Measurements from ENCODE around the gene ADTRP. TPM values are rescaled to one million over a fixed set of nuclear protein-coding genes. Genes with fewer than 3 reads are reported as not detected.

The ADTRP gene
- total and polyA plus RNA-seq, 12 donors, result 0.20 to 1.1 (median 0.35) TPM; not detected in 5

DNA sequence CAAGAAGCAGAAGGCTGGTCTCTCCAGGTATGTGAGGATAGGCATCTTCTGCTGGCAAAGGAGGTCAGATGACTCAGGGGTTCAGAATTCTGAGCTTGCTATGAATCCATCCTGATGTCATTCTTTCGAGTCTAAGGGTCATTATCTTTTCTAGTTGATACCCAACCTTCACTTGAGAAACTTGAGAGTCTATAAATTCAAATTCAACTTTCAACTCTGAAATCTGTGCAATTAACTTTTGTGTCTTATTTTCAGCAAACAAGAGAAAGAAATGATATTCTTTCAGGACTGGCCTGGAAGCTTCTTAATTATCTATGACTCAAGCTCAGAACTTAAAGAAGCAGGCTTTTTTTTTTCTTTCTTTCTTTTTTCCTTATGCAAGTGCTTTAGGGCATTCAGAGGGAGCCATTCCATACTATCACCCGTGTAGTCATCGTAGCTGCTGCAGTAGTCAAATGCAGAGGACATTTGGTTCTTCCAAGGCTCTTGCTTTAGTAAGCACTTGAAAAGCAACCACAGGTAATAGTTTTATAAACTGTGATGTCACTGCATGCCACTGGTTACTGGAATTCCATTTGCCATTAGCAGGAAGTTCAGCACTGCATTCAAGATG, 93.0 kb downstream of the ADTRP start:
- intact Hi-C loops (cut with DNase I), result no loop called here
- TF ChIP-seq, protein P1, sequence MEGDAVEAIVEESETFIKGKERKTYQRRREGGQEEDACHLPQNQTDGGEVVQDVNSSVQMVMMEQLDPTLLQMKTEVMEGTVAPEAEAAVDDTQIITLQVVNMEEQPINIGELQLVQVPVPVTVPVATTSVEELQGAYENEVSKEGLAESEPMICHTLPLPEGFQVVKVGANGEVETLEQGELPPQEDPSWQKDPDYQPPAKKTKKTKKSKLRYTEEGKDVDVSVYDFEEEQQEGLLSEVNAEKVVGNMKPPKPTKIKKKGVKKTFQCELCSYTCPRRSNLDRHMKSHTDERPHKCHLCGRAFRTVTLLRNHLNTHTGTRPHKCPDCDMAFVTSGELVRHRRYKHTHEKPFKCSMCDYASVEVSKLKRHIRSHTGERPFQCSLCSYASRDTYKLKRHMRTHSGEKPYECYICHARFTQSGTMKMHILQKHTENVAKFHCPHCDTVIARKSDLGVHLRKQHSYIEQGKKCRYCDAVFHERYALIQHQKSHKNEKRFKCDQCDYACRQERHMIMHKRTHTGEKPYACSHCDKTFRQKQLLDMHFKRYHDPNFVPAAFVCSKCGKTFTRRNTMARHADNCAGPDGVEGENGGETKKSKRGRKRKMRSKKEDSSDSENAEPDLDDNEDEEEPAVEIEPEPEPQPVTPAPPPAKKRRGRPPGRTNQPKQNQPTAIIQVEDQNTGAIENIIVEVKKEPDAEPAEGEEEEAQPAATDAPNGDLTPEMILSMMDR (IDR thresholded peaks at IDR 0.05), result no peak
- TF ChIP-seq POLR2A (IDR thresholded peaks at IDR 0.05), result no peak
- H3K27me3 ChIP-seq, result no peaks in the 10 kb centered on the region
- H3K4me3 ChIP-seq, result no peak overlapping the region
- WGBS, 4 donors, result 66 to 76% (median 74%) methylated on average over 3 of the region's 3 CpGs
- no peaks in the 10 kb centered on the region for H3K36me3 ChIP-seq (replicated peaks in 1 of 2)
- H3K9me3 ChIP-seq (replicated peaks in 1 of 3), result no peaks in the 10 kb centered on the region
- no peak overlapping the region for H3K27ac ChIP-seq
- no peaks in the 10 kb centered on the region for H3K4me1 ChIP-seq (replicated peaks in 1 of 2)
- no peak for DNase-seq

DNA sequence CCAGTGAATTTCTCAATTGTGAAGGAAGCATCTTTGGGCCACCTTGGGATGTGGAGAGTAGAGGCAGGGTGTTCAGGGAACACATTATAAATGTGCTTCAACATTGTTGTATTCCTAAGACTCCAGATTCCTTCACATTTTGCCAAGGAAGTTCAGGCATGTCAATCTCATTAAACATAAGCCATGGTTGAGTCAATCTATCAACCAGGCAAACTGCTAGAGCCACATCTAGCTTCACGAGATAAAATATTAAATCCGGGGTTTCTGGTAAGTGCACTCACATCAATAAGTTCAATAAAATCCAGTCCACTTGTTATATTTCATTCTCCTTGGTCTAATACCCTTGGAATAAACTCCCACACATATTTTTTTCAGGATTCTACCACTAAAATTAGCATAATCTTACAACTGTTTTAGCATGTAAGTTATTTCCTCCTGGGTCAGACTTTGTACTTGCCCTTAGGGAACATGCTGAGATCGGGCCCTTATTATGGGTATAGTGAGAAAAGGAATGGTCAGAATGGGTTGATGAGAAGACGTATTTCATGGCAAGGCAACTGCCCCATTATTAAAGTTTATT, 93.6 kb downstream of the ADTRP start:
- intact Hi-C loops (cut with DNase I), result no loop called here
- WGBS, 4 donors, result 75 to 88% (median 79%) methylated on average over 4 of the region's 4 CpGs
- no peak overlapping the region for H3K27ac ChIP-seq

DNA sequence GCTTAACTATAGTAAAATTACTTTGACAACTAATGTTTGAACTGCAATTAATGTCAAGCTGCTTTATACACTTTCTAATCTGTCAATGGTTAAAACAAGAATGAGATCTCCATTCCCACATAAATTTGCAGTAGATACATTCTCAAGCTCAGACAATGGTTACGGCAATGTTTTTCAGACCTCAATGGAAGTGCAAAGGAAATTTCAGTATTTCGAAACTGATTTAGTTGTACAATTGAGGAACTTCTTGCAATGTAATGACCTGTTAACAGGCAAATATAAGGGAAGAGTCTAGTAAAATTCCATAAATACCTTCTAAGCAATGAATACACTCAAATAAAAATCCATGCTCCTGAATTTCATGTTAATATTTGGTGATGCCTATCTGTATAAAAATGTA, 94.7 kb downstream of the ADTRP start:
- WGBS, 4 donors, result 75 to 86% (median 83%) methylated on average over 2 of the region's 2 CpGs
- H3K27me3 ChIP-seq, result no peaks in the 10 kb centered on the region
- H3K27ac ChIP-seq, result no peak overlapping the region
- no peak for DNase-seq
- H3K9me3 ChIP-seq (replicated peaks in 1 of 3), result no peaks in the 10 kb centered on the region
- no peak overlapping the region for H3K4me3 ChIP-seq
- no peaks in the 10 kb centered on the region for H3K4me1 ChIP-seq (replicated peaks in 1 of 2)
- H3K36me3 ChIP-seq (replicated peaks in 1 of 2), result no peaks in the 10 kb centered on the region
- intact Hi-C loops (cut with DNase I), result no loop called here
- no peak for TF ChIP-seq POLR2A (IDR thresholded peaks at IDR 0.05)
- TF ChIP-seq, protein P1 (IDR thresholded peaks at IDR 0.05), result no peak

More for the DNA sequence above, 93.6 kb downstream of the ADTRP start:
- Histone ChIP-seq H3K27me3 (no peaks in the 10 kb centered on the region), H3K9me3 (replicated peaks in 1 of 3) (no peaks in the 10 kb centered on the region), H3K4me3 (no peak overlapping the region), H3K36me3 (replicated peaks in 1 of 2) (no peaks in the 10 kb centered on the region), H3K4me1 (replicated peaks in 1 of 2) (no peaks in the 10 kb centered on the region)
- TF ChIP-seq, protein P1 (IDR thresholded peaks at IDR 0.05), result no peak
- no peak for TF ChIP-seq POLR2A (IDR thresholded peaks at IDR 0.05)
- DNase-seq, result no peak

DNA sequence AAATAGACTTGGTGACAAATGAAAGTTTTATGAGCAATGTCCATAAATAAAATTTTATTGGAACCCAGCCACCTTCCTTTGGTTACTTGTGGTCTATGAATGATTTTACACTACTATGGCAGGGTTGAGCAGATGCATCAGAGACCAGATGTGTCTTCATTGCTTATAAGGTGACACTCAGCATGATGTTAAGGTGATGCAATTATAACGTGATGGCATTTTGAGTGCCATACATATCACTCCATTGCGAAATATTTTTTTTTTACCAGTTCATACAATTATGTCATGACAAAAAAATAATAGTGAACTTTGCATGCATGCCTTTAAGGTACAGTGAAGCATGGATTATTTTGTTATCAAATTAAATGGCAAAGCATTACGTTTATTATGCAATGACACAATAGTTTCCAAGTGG, 96.0 kb downstream of the ADTRP start:
- intact Hi-C loops (cut with DNase I), result no loop called here
- no peak overlapping the region for H3K27ac ChIP-seq
- H3K9me3 ChIP-seq (replicated peaks in 1 of 3), result no peaks in the 10 kb centered on the region
- no peaks in the 10 kb centered on the region for H3K36me3 ChIP-seq (replicated peaks in 1 of 2)
- TF ChIP-seq POLR2A (IDR thresholded peaks at IDR 0.05), result no peak
- TF ChIP-seq, protein P1 (IDR thresholded peaks at IDR 0.05), result no peak
- WGBS, 4 donors, result 72 to 84% (median 79%) methylated on average over 3 of the region's 3 CpGs
- H3K4me3 ChIP-seq, result no peak overlapping the region
- H3K4me1 ChIP-seq (replicated peaks in 1 of 2), result no peaks in the 10 kb centered on the region
- H3K27me3 ChIP-seq, result no peaks in the 10 kb centered on the region
- no peak for DNase-seq
